Stimulated activated CD4-positive, alpha-beta T cell treated with anti-CD3 and anti-CD28 coated beads, Interleukin-4, amount 100 ng/mL, for 24 hours (primary cell): ENCODE measurements around the gene ACAP1.

Experiments
- DNase-seq: peaks from one replicate; pipeline ENCODE4 v3.0.0-alpha.2; 2020

ACAP1 gene

GRCh38 chr17:7391307-7391706, 55.0 kb downstream of the ACAP1 start:
- DNase-seq, result no peak

DNA sequence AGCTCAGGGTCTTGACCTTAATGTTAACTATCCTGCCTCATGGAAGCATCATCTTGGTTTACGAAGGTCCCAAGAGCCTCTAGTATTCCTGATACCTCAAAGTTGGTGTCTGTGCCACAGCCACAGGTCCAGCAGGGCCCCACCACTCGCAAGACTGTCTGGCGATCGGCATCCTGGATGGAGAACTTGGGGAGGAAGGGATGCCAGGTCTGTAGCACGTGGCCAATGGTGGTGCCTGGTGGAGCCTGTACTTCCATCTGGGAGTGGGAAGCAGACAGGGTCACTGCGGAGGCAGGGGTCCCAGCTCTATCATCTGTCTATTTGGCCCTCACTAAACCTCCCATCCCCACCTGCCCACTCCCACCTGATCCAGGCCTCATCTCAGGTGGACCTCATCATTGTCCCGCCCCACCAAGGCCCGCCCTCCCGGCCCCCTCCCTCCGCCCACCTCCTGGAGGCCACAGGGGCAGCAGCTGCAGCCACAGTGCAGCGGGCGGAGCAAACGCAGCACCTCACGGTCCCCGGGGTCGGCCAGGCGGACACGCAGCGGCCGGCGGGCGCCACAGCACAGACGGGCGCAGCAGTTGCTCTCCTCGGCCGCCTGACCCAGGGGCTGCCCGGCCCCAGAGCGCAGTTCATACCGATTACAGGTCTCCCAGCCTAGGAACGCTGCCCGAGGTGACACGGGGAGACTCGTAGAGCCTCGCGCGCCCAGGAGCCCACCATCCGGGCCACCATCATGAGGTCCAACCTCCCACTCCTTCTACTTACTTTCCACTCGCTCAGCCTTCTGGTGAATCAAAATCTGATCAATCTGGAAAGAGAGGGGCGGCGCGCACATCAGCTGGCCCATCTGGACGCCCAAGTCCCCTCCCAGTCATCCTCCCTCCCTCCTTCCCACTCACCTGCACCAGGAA, 56.6 kb downstream of the ACAP1 start:
- no peak for DNase-seq

- DNase-seq, result peak; percentile 58
Measured at GRCh38 chr17:7393613-7394451, 57.5 kb downstream of the ACAP1 start.

- peak; percentile 82 for DNase-seq
Measured at GRCh38 chr17:7394452-7395191, 58.3 kb downstream of the ACAP1 start, which contains the start of gene PLSCR3. Gene PLSCR3, minus strand, starts transcription at chr17:7394525. Its CDS starts 415 bp downstream, at chr17:7394110.

GRCh38 chr17:7396147-7396546, 59.8 kb downstream of the ACAP1 start:
- no peak for DNase-seq

DNA sequence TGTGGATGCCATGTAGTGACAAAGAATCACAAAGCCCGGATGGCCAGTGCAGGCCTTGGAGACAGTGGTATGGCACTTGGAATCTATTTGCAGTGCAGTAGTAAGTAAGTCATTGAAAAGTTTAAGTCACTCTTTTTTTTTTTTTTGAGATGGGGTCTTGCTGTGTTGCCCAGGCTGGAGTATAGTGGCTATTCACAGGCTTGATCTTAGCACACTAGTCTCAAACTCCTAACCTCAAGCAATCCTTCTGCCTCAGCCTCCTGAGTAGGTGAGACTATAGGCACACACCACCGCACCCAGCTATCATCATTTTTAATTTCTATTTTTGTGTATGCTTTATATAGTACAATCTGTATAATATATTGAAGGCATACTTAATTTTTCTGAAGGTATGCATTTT, 62.3 kb downstream of the ACAP1 start:
- DNase-seq, result no peak
